Measurements from ENCODE around the gene GNB2.

The GNB2 gene

GRCh38 chr7:100679927-100680575 lies 6.5 kb downstream of the GNB2 start:
- H3K27me3 ChIP-seq (ENCODE audit: control insufficient read depth, low read length): no peaks in the 10 kb centered on the region
- H3K27ac ChIP-seq (ENCODE audit: low read depth, low read length): no peak overlapping the region
- peaks cover 30% of the 10 kb centered on the region for H3K79me2 ChIP-seq (ENCODE audit: control insufficient read depth, low read length)
- no peaks in the 10 kb centered on the region for H3K9me2 ChIP-seq (replicated peaks; ENCODE audit: control insufficient read depth, low read length)
- peaks cover 87% of the 10 kb centered on the region for H3K36me3 ChIP-seq (ENCODE audit: control insufficient read depth, low read length)
- H3K4me2 ChIP-seq (ENCODE audit: low read length): no peak overlapping the region
- peaks cover 8% of the 10 kb centered on the region for H3K4me1 ChIP-seq (ENCODE audit: control insufficient read depth, low read length)
- peaks cover 9% of the 10 kb centered on the region for H4K20me1 ChIP-seq (ENCODE audit: control insufficient read depth, insufficient read depth, low read depth, low read length)
- no peaks in the 10 kb centered on the region for H3K9me3 ChIP-seq (ENCODE audit: control insufficient read depth, insufficient read depth, low read length)
- H3K4me3 ChIP-seq (ENCODE audit: low read length): no peak overlapping the region
- peaks cover 19% of the 10 kb centered on the region for H3F3A ChIP-seq (ENCODE audit: control insufficient read depth, insufficient read depth)
- TF ChIP-seq EZH2phosphoT487 (IDR thresholded peaks at IDR 0.05; ENCODE audit: borderline replicate concordance, low read length): no peak
- TF ChIP-seq, protein P1, sequence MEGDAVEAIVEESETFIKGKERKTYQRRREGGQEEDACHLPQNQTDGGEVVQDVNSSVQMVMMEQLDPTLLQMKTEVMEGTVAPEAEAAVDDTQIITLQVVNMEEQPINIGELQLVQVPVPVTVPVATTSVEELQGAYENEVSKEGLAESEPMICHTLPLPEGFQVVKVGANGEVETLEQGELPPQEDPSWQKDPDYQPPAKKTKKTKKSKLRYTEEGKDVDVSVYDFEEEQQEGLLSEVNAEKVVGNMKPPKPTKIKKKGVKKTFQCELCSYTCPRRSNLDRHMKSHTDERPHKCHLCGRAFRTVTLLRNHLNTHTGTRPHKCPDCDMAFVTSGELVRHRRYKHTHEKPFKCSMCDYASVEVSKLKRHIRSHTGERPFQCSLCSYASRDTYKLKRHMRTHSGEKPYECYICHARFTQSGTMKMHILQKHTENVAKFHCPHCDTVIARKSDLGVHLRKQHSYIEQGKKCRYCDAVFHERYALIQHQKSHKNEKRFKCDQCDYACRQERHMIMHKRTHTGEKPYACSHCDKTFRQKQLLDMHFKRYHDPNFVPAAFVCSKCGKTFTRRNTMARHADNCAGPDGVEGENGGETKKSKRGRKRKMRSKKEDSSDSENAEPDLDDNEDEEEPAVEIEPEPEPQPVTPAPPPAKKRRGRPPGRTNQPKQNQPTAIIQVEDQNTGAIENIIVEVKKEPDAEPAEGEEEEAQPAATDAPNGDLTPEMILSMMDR (IDR thresholded peaks at IDR 0.05; ENCODE audit: low read depth, low read length, poor library complexity, severe bottlenecking): no peak

GRCh38 chr7:100680576-100681271 lies 7.2 kb downstream of the GNB2 start:
- no peak overlapping the region for H3K4me3 ChIP-seq (ENCODE audit: low read length)

DNA sequence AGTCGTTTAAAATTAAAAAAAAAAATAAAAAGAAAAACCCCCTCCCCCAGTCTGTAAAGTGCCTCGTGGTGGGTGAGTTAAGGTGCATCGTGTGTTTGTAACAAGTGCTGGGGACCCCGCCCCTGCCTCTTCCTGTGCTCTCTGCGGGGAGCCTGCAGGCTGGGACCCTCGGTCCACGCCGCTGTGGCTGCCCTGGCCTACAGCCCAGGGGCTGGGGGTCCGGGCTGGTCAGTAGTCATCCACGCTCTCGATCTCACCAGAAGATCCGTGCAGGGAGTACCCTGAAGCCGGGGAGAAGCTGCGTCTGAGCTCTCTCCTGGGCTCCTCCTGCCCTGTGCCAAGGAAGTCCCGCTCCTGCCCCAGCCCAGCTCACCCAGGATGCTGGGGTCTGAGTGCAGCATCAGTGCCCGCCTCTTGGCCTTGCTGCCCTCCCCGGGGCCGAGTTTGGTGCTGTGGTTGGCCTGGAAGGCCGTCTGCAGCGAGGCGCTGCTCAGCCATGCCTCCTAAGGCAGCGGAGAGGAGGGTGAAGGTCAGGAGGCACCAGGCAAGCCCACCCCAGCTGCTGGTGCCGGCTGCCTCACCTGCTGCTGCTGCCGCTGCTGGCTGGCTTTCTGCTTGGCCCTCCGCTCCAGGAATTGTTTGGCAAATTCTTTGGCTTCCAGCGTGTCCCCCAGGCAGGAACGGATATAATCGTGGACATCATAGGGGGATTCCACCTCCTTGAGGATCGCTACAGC lies 8.1 kb downstream of the GNB2 start:
- Histone ChIP-seq H3K27me3 (ENCODE audit: control insufficient read depth, low read length) (no peaks in the 10 kb centered on the region), H3K4me3 (ENCODE audit: low read length) (no peak overlapping the region), H3K4me2 (ENCODE audit: low read length) (no peak overlapping the region), H3F3A (ENCODE audit: control insufficient read depth, insufficient read depth) (peaks cover 15% of the 10 kb centered on the region), H3K4me1 (ENCODE audit: control insufficient read depth, low read length) (peaks cover 2% of the 10 kb centered on the region), H3K9me3 (ENCODE audit: control insufficient read depth, insufficient read depth, low read length) (no peaks in the 10 kb centered on the region), H3K79me2 (ENCODE audit: control insufficient read depth, low read length) (peaks cover 15% of the 10 kb centered on the region), H4K20me1 (ENCODE audit: control insufficient read depth, insufficient read depth, low read depth, low read length) (peaks cover 3% of the 10 kb centered on the region), H3K27ac (ENCODE audit: low read depth, low read length) (no peak overlapping the region), H3K36me3 (ENCODE audit: control insufficient read depth, low read length) (peaks cover 96% of the 10 kb centered on the region), H3K9me2 (replicated peaks; ENCODE audit: control insufficient read depth, low read length) (no peaks in the 10 kb centered on the region)
- TF ChIP-seq EZH2phosphoT487 (IDR thresholded peaks at IDR 0.05; ENCODE audit: borderline replicate concordance, low read length): no peak
- TF ChIP-seq, protein P1 (IDR thresholded peaks at IDR 0.05; ENCODE audit: low read depth, low read length, poor library complexity, severe bottlenecking): no peak

More at GRCh38 chr7:100680576-100681271, 7.2 kb downstream of the GNB2 start:
- Histone ChIP-seq H3K4me1 (ENCODE audit: control insufficient read depth, low read length) (peaks cover 8% of the 10 kb centered on the region), H3K9me3 (ENCODE audit: control insufficient read depth, insufficient read depth, low read length) (no peaks in the 10 kb centered on the region), H3K27me3 (ENCODE audit: control insufficient read depth, low read length) (no peaks in the 10 kb centered on the region), H3K79me2 (ENCODE audit: control insufficient read depth, low read length) (peaks cover 23% of the 10 kb centered on the region), H3K27ac (ENCODE audit: low read depth, low read length) (no peak overlapping the region), H3K36me3 (ENCODE audit: control insufficient read depth, low read length) (peaks cover 93% of the 10 kb centered on the region), H3F3A (ENCODE audit: control insufficient read depth, insufficient read depth) (peaks cover 19% of the 10 kb centered on the region), H3K4me2 (ENCODE audit: low read length) (no peak overlapping the region), H4K20me1 (ENCODE audit: control insufficient read depth, insufficient read depth, low read depth, low read length) (peaks cover 9% of the 10 kb centered on the region), H3K9me2 (replicated peaks; ENCODE audit: control insufficient read depth, low read length) (no peaks in the 10 kb centered on the region)
- TF ChIP-seq EZH2phosphoT487 (IDR thresholded peaks at IDR 0.05; ENCODE audit: borderline replicate concordance, low read length): no peak
- TF ChIP-seq, protein P1 (IDR thresholded peaks at IDR 0.05; ENCODE audit: low read depth, low read length, poor library complexity, severe bottlenecking): no peak
